ENCODE measurements around the gene FAM240B.
A peak's percentile ranks its signal among the peaks of the same experiment; 100 is the strongest.

The FAM240B gene

DNA sequence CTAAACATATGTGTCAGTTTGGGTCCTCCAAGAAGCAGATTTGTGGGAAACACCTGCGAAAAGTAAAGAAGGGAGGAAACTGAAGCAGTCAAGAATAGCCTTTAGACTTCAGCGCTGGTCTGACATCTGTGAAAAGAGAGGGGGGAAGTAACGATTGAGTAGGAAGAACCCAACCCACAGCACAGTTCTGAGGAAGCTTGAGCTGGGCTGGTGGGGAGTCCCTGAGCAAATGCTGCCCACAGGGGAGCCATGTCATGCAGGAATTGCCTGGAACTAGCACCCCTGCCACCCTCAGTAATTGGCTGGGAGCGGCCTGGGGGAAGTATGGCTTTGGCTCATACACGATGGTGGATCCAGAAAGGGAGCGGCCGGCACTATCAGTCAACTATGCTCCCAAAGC, 20.6 kb downstream of the FAM240B start:
- DNase-seq (ENCODE audit: low read depth): no peak

DNA sequence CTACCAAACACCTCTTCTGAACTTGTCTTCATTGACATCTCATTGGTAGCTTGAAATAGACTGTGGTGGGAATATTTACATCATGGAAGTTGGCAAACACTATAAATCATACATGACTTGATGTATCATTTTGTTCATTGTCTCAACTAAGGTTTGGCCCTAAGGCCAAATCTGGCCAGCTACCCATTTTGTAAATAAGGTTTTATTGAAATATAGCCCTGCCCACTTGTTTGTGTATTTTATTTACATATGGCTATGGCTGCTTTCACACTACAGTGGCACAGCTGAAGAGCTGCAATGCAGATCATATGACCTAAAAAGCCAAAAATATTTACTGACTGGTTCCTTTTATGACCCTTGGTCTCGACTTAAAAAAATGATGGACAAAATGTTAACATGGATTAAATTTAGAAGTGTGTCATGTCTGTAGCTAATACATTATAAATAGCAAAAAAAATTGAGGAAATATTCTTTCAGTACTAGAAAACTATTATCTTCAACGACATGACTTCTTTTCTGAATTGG, 22.1 kb downstream of the FAM240B start:
- DNase-seq (ENCODE audit: low read depth): no peak

DNA sequence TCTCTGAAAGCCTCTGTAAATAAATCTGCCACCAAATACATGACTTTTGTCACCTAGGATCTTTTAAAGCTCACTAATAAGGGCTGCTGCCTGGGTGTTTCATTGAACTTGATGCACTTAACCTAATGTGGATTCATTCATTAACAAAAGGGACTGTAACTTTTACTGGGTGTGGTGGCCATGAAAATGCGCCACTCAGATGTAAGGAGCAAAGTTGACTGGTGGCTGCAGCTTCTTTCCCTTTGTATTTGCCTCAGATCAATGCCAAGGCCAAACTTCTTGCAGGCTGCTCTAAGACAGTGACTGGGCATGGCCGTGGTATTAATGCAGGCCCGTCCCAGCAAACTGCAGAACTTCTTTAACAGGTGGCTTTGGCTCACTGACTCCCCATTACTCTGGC, 22.9 kb downstream of the FAM240B start:
- DNase-seq (ENCODE audit: low read depth): no peak

DNA sequence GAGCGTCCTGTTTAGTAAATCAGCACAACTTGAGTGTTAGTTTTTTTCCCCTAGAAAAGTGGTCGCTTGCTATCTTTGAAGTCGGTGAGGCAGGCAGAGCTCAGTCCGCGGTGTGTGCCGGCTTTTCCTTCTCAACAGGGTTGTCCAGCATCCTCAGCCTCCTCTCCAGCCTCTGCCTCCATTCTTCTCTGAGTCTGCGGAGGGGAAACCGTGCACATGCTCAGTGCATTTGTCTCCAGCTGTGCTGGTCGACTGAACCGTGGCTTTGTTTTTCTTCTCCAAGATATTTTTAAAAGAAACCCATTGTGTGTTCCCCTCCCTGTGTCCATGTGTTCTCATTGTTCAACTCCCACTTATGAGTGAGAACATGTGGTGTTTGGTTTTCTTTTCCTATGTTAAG, 25.3 kb downstream of the FAM240B start:
- DNase-seq (ENCODE audit: low read depth): no peak

DNA sequence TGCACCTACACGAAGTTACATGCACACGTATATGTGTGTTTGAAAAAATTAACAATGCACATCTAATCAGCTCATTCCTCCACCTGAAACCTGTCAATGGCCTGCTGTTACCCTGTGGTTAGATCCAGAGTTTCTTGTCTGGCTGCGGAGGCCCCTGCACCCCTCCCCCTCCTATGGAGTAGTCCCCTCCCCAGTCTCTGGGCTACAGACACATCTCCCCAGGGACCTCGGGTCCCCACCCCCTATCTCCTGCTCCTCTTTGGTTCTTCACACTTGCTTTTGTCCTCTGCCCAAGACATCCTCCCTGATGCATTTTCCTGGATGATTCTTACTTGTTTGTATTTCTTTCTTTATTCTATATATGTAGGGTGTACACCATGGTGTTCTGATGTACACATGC, 27.2 kb downstream of the FAM240B start:
- no peak for DNase-seq (ENCODE audit: low read depth)

DNA sequence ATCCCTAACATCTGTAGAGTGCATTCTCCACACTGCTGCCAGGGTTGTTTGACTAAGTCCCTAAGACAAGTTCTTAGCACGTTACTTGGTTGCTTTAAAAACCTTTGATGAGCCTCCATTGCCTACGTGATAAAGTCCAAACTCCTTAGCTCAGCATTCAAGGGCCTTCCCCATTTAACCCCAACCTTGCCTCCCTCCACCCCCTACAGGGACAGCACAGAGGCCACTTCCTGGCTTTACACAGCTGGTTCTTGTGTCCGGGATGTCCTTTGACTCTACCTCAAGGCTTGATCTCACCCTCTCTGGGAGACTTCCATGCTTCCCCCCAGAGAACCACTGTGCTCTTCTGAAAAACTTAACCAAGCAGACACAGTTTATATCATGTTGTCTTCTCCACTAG, 29.4 kb downstream of the FAM240B start:
- DNase-seq (ENCODE audit: low read depth): no peak

DNA sequence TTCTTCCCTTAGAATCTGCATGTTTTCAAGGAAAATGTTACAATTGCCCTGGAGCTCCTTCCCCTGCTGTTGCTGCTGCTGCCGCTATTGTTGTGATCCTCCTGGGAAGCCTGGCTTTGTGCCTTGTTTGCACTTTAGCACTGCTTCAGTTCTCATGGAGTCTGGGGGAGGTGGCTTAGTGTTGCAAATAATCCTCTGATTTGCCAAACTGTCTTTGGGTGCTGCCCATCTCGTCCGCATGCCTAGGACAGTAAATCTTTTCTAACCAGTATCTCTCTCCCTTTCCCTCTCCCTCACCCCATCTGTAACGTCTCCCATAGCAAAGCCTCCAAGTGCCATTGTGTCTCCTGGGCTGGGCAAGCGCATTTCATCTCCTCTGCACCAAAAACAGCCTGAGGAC, 30.3 kb downstream of the FAM240B start:
- no peak for DNase-seq (ENCODE audit: low read depth)

DNA sequence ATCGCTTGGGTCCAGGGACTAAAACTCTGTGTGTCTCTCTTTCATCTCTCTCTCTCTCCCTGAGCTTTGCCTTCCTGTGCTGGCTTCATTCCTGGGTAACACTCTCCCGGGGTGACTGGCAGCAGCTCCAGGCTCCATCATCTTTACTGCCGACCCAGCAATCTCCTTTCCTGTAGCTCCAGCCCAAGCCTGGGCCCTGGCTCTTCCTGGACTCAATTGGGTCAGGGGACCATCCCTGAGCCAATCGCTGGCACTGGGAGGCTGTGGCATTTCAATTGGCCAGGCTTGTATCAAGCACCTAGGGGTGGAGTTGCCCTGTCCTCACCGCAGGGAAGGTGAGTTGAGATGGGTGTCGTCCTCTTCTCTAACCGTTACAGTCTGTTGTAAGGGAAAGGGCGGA, 31.9 kb downstream of the FAM240B start:
- no peak for DNase-seq (ENCODE audit: low read depth)

DNA sequence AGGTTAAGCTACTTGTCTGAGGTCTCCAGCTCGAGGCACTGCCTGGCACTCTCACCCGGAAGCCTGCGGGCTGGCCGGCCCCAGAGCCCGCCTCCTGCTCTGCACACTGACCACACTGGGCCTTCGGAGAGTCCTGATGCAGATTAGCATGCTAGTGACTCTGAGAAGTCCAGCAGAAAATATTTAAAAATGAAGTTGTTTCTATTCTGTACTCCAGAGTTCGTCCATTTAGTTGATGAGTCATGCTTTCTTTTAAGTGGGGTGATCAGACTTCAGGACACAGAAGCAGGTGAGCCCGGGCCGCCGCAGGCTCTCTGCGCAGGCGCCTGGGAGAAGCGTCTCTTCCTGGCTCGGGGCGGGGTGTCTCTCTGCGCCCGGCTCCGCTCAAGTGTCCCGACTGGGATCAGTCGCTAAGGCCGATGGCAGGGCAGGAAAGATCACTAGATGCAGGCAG, 32.5 kb downstream of the FAM240B start:
- DNase-seq (ENCODE audit: low read depth): no peak

DNA sequence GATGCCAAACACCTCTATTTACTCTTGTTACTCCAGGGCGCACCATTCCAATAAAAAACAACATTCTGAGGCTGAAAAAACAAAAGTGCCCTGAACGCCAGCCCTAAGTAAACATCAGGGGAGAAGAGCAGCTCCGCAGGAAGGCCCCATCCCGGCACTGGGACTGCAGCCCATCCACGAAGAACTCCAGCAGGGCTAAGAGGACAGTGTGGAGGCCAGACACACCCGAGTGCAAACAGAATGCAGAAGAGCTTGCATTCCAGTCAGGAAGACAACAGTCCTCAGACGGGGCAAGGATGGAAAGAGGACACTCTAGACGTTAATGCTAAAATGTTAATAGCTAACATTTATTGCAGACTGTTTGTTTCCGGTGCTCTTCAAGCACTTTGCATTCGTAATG, 33.0 kb downstream of the FAM240B start:
- no peak for DNase-seq (ENCODE audit: low read depth)

DNA sequence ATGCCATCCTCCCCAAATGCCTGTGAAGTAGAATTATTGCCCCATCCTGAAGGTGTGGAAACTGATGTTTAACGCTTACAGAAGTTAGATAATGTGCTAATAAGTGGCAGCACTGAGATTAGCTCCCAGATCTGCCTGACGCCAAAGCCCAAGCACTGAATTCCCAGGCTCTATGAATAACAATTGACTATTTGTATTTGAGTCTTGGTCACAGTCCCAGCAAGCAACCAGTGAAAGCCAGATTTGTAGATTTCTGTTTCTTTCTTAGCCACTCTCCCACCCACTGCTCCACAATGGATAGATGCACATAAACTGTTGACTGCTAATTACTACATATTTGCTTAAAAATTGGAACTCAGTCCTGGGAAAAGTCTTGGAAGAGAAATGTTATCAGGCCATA, 34.4 kb downstream of the FAM240B start:
- DNase-seq (ENCODE audit: low read depth): no peak

DNA sequence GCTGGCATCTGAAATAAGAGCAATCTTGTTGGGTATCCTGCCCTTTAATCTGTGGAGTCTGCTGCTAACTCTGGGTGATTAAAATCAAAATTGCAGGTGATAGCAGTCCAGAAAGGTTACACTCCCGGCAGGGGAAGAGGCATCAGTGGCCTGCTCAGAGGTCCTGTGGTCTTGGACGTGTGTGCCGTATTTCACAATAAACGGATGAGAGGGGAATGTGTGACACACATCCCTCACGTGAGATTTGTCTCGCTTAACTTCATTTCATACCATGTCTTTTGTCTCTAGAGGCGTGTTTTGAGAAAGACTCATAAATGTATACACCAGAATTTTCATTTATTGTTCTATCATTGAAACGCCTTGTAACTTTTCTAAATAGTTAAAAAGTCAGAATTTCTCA, 36.6 kb downstream of the FAM240B start:
- DNase-seq (ENCODE audit: low read depth): no peak

DNA sequence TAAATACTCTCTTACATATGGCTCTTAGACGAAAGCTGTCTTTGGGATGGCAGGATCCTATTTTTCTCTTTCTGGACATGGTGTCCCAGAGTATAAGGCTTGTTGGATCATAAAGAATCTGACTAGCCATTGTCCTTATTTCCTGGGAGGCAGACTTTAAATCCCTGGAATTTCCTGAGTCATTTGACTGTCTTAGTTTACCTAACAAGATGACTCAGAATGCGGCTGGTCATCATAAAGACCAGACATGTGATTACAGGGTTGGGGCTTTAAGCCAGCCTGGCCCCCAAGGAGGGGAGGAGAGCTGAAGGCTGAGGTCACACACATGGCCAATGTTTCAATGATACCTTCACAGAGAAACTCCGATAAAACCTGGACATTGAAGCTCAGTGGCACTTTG, 37.2 kb downstream of the FAM240B start:
- DNase-seq (ENCODE audit: low read depth): peak; percentile 85

DNA sequence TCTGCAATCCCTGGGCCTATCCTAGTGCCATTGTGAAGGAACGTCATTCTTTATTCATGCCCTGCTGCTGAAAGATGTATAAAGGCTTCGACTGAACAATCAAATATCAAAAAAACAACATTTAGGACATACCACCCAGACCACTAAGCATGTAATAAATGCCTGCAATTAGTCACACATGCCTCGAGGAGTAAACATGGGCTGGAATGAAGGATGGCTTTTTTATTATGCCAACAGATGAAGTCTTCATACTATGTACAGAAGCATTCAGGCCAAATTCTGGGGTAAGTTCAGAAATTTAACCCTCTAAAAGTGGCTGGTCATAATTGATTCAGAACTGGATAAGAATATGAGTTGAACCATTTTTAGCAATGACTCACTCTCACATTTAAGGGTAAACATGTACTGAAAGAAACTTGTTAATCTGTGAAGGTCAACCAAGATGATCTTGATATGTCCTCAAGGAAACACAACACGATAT, 38.1 kb downstream of the FAM240B start:
- peak; percentile 79 for DNase-seq (ENCODE audit: low read depth)

DNA sequence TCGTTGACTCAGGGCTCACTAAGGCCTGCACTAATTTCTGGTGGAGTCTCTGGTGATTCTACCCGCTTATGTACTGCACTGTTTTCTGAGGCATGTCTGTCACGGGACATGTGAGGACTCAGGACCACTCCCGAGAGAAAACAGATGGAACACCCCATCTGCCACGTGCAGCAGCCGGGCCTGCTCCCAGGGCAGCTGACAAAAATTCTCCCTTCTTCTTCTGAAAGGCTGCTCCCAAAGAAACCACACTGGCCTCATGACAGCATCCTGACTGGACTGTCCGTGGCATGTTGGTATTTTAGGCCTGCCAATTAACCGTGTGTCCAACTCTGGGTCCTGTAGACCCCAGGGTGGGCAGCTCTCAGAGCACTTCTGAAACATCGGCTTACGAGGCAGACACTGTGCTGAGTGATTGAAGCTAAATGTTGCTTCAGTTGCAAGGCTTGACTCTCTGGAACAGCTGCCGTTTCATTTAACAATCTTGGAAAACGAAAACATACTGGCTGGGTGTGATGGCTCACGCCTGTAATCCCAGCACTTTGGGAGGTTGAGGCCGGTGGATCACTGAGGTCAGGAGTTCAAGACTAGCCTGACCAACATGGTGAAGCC, 39.0 kb downstream of the FAM240B start:
- DNase-seq (ENCODE audit: low read depth): no peak

DNA sequence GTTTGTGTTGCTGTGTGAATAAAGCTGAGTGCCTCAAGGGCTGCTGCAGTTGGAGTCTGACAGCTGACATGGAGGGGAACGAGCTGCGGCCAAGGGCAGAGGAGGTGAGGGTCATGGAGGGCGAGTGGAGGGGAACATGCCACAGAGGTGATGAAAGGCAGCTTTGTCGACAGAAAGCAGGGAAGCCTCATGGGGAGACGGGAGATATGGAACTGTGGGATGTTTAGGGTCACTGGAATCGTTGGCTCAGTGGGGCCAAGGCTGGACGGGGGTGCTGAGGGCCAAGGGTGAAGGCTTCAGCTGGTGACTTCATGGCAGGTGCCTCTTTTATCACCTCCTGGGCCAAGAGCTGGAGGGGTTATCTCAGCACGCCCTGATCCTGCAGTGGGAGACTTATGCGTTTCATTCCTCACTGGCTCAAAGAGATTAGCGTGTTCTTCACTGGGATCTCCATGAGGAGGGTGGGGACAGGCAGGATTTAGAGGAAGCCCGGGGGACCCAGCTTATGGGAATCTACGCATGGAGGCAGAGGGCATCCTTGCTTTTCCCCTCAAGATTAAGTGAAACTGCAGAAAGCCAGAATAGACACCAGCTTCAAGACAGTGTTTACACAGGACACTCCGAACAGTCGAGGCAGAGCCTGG, 42.2 kb downstream of the FAM240B start:
- no peak for DNase-seq (ENCODE audit: low read depth)

DNA sequence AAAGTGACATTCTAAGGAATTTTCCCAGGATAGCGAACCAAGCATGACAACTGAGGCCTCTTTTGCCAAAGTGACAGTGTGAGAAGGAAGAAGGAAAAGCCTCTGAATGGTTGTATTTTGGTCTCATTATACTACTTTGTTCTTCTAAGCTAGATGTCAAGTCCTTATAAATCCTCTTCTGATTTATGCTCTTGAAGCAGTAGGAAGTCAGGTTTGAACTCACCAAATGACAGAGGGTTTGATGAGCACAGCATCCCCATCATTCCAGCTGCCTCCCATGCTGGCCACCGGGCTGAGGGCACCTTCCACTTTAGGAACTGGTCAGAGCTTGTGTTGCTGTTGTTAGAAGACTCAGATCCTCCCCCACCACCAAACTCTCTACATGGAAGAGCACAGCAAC, 44.1 kb downstream of the FAM240B start:
- DNase-seq (ENCODE audit: low read depth): no peak

DNA sequence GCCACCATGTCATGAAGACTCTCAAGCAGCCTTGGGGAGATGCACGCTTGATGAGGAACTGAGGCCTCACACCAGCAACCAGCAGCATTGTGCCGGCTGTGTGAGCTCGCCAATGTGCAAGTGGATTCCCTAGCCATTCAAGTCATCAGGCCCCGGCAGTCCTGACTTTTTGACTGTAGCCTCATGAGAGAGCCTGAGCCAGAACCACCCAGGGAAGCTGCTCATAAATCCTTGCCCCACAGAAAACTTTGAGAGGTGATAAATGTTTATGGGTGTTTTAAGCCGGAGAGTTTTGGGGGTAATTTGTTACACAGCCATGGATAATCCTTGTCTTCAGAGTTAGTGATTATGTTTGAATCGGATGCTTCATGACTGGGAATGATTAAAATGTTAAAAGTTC, 44.7 kb downstream of the FAM240B start:
- DNase-seq (ENCODE audit: low read depth): no peak

DNA sequence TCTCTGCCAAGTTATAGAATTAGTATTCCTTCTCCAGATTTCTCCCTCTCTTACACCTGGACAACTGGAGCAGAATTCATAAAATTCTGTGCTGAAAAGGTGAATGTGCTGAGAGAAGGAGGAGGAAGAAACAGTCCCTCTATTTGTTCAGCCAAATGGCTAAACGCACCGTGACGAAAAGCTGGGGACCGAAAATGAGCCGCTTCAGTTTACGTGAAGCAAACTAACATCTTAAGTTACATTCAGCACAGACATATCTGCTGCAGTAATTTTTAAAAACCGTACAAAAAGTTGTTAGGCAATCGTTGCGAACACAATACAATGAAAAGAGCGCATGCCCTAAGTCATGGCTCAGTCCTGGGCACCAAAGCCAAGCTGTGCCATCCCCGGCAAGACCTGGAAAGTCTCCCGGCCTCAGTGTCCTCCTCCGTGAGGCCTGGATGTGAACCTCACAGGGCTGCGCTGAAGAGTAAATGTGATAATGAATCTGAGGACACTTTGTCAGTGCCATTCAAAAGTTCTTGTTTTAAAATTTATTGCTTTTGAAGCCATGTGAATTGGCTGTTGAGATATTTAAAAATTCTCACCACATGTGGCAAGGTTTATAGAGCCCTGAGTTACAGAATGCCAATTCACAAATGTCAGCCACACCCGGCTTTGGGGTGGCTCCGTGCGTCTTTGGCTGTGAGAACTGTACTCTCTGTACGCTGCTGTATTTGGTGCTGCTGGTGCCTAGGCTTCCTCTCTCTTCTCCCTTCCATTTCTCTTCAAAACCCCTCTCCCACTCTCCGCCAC, 46.3 kb downstream of the FAM240B start:
- DNase-seq (ENCODE audit: low read depth): no peak

DNA sequence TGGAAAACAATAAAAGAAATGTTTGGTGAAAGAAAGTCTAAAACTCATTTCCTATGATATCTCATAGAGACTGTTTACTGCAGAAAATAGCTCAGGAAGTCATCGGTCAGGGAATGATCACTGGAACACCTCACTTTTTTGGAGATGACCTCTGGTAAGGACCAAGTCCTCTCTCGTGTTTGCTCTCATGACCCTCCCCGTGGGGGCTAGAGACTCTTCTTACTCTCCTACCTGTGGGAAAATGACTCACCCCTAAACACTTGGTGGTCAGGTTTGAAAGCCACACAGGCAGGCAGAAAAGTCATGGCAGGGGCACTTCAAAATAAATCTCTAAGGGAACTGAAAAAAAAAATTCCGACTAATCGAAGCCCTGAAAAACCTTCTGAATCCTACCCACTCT, 48.2 kb downstream of the FAM240B start:
- no peak for DNase-seq (ENCODE audit: low read depth)

DNA sequence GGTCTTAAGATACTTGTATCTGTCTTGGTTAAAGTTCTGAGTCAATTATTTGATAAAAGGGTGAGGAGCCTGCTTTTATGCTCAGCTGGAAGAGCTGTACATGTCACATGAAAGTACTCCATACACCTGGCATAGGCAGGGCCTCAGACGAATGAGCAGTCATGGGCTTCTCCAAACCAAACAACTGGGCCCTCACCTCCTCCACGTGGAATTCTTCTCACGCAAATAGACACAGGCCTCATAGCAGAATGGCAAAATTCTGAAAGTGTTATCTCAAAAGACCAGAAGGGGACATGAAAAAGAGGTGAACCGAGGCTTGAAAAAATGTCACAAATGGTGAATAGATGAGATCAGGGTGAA, 48.6 kb downstream of the FAM240B start:
- DNase-seq (ENCODE audit: low read depth): no peak

DNA sequence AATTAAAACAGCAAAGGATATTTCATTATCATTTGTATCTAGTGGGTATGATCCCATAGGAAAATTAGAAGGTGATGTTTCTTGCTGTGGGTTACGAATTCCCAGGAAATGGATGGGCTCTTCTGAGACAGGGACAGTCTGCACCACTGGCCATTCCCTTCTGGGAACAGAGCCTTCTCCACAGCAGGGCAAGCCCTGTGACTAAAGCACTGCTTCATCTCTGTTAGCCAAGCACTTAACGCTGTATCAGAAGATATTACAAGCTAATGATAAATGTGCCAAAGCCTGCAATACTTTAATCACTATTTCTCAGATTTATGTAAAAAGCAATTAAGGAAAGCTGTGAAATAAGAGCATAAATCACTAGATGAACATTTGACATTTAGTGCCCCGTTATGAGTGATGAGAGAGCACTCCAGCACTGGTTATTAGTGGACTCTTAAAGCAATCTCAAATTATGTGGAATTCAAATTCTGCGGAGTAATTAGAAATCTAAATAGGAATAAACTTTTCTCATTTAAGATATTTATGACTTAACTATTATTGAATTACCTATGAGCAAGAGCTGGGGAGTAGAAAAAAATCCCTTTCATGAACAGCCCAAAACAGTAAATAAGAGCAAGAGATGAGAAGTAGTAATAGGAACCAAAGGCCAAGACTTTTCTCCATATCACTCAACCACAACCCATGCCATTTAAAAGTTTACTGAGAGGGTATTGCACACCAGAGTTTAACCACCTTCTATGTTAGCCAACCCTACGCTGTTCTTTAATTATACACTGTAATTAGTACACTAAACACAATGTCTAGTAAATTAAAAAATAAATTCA, 49.2 kb downstream of the FAM240B start:
- no peak for DNase-seq (ENCODE audit: low read depth)

Data from non-pigmented ciliary epithelial cell (primary cell).